ENCODE measurements around the gene GATAD2A. TPM values are rescaled to one million over a fixed set of nuclear protein-coding genes. Genes with fewer than 3 reads are reported as not detected.

Gene GATAD2A, protein sequence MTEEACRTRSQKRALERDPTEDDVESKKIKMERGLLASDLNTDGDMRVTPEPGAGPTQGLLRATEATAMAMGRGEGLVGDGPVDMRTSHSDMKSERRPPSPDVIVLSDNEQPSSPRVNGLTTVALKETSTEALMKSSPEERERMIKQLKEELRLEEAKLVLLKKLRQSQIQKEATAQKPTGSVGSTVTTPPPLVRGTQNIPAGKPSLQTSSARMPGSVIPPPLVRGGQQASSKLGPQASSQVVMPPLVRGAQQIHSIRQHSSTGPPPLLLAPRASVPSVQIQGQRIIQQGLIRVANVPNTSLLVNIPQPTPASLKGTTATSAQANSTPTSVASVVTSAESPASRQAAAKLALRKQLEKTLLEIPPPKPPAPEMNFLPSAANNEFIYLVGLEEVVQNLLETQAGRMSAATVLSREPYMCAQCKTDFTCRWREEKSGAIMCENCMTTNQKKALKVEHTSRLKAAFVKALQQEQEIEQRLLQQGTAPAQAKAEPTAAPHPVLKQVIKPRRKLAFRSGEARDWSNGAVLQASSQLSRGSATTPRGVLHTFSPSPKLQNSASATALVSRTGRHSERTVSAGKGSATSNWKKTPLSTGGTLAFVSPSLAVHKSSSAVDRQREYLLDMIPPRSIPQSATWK
- 44.5 and 57.0 TPM in 2 replicates for total RNA-seq

DNA sequence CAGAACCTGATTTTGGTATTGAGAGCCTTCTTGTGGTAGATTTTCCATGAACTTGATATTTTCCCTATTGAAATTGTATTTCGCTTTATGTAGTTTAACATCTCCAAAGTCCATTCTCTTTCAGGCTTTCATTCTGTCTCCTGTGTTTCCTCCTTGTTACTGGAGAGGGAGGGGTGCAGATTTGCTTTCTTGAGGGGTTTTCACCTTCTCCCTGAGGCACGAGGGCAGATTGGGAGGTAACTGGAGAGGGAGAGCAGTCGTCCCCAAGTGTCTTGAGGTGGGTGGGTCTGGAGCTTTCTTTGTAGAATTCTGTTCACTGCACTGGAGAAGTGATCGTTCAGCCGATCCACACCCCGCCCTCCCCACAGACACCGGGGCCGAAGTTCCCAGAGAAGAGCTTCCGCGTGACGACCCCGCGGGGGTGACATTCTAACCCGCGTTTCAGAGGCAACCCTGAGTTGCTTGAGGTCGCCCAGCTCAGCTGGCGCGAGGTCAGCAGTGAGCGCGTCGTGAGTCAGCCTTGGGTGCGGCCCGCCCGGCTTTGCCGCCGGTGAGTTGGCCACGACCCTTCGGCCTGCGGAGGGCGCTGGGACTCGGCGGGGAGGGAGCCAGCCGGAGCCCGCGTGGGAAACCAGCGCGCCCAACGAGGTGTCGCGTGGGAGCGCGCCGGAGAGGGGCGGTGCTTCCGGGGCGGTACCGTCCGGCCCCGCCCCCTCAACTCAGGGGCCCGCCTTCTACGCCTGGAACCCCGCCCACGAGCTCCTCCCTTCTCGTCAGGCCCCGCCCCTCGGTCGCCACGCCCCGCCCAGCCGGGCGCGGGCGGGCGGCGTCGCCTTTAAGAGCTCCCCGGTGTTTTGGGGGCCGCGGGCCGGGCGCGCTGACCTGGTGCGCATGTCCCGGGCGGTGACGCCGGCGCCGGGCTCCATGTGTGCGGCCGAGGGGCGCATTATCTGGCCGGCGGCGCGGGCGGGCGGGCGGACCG, at the start of gene GATAD2A:
TSS of gene GATAD2A (plus strand) at position 797 of the 982 bp plus-strand sequence. CDS start 59,671 bp downstream, outside the sequence.
- peak; percentile 96 for DNase-seq (ENCODE audit: low read depth)
- peak; percentile 19 for TF ChIP-seq CTCF (IDR thresholded peaks at IDR 0.05; ENCODE audit: insufficient read depth, low read depth, low read length)
- H3K4me3 ChIP-seq (ENCODE audit: low read depth, low read length), result peak within 1 kb of the TSS; percentile 83

DNA sequence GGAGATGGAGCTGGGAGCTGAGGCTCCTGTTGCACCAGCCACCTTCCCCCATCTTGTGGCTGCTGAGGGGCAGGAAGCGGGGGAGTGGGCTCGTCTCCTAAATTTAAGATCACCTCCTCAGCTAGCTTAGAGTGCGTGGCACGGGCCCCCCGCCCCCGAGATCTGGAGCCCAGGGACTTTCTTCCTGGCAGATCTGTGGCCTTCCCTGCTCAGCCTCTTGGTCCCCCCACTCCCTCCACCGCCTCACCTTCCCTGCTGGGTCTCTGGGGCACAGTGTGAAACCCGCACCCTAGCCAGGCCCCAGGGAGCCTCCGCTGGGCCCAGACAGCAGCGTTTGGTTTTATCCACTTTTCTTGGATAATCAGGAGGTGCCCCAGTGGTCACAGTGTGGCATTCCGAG, 49.0 kb upstream of the GATAD2A start:
- no peak overlapping the region for H3K4me3 ChIP-seq (ENCODE audit: low read depth, low read length)
- no peak for DNase-seq (ENCODE audit: low read depth)
- no peak for TF ChIP-seq CTCF (IDR thresholded peaks at IDR 0.05; ENCODE audit: insufficient read depth, low read depth, low read length)

DNA sequence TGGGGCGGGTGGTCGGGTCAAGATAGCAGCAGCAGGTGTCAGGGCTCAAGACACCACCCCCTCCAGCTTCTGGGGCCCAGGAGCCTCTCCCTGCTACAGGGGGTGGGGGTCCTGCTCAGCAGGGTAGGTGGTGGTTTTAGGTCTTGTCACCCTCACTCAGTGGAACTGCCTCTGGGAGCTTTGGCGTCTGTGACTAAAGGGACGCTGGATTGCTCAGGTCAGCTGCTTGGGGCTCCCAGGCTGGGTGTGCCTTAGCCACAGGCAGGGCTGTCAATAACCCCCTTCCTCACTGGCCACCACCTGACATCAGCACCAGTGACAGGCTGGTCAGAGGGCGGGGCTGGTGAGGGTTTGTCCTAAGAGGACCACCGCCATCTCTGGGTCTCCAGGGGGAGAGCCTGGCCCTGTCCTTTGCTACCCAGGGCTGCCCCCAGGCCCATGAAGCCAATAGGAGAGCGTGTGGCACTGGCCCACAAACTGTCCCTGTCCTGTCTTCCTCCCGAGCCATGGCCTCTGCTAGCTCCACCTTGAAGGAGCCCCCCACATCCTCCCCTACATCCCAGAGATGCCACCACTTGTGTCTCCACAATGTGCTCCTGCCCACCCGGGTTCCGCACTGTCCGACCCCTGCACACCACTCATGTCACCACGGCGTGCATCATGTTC, 48.4 kb upstream of the GATAD2A start:
- no peak for DNase-seq (ENCODE audit: low read depth)
- TF ChIP-seq CTCF (IDR thresholded peaks at IDR 0.05; ENCODE audit: insufficient read depth, low read depth, low read length), result no peak

GRCh38 chr19:19361075-19361594, 44.3 kb upstream of the GATAD2A start:
- peak; percentile 83 for DNase-seq (ENCODE audit: low read depth)
- peak; percentile 87 for TF ChIP-seq CTCF (IDR thresholded peaks at IDR 0.05; ENCODE audit: insufficient read depth, low read depth, low read length)
- H3K4me3 ChIP-seq (ENCODE audit: low read depth, low read length), result no peak overlapping the region

More for the DNA sequence above, 48.4 kb upstream of the GATAD2A start:
- H3K4me3 ChIP-seq (ENCODE audit: low read depth, low read length), result no peak overlapping the region

GRCh38 chr19:19362075-19362474, 43.4 kb upstream of the GATAD2A start:
- TF ChIP-seq CTCF (IDR thresholded peaks at IDR 0.05; ENCODE audit: insufficient read depth, low read depth, low read length), result no peak
- DNase-seq (ENCODE audit: low read depth), result no peak
- no peak overlapping the region for H3K4me3 ChIP-seq (ENCODE audit: low read depth, low read length)

All from fibroblast of villous mesenchyme (primary cell).